ENCODE data around the gene LRP3. TPM values are rescaled to one million over a fixed set of nuclear protein-coding genes. Genes with fewer than 3 reads are reported as not detected.

The LRP3 gene
- total RNA-seq, 1 donor from 2014 or later: 9.0 TPM

DNA sequence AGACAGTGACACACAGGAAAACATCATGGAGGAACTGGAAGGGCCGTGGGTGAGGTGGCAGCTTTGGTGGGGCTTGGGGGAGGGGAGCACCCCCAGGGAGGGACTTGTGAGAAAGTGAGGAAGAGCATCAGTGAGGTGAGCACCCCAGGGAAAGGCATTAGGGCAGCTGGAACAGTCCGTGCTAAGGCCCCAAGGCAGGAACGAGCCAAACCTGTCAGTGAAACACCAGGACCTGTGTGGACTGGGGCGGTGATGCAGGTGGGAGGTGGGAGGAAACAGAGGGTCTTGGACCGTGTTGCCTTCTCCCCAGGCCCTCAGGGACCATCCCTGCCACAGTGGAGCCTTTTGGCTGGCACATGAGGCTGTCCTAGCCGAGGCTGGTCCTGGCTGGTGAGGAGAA is 48.8 kb downstream of the LRP3 start:
- Histone ChIP-seq H3K36me3 (ENCODE audit: control insufficient read depth, insufficient read depth, low read length) (no peaks in the 10 kb centered on the region), H3K4me3 (ENCODE audit: low read depth, low read length) (no peak overlapping the region), H3K27me3 (ENCODE audit: control insufficient read depth, insufficient read depth, low read length) (no peaks in the 10 kb centered on the region)
- TF ChIP-seq, protein P1, sequence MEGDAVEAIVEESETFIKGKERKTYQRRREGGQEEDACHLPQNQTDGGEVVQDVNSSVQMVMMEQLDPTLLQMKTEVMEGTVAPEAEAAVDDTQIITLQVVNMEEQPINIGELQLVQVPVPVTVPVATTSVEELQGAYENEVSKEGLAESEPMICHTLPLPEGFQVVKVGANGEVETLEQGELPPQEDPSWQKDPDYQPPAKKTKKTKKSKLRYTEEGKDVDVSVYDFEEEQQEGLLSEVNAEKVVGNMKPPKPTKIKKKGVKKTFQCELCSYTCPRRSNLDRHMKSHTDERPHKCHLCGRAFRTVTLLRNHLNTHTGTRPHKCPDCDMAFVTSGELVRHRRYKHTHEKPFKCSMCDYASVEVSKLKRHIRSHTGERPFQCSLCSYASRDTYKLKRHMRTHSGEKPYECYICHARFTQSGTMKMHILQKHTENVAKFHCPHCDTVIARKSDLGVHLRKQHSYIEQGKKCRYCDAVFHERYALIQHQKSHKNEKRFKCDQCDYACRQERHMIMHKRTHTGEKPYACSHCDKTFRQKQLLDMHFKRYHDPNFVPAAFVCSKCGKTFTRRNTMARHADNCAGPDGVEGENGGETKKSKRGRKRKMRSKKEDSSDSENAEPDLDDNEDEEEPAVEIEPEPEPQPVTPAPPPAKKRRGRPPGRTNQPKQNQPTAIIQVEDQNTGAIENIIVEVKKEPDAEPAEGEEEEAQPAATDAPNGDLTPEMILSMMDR (IDR thresholded peaks at IDR 0.05; ENCODE audit: insufficient read depth, low read length, severe bottlenecking): no peak
- no peak for FAIRE-seq
- no peak for DNase-seq (ENCODE audit: low read depth)

DNA sequence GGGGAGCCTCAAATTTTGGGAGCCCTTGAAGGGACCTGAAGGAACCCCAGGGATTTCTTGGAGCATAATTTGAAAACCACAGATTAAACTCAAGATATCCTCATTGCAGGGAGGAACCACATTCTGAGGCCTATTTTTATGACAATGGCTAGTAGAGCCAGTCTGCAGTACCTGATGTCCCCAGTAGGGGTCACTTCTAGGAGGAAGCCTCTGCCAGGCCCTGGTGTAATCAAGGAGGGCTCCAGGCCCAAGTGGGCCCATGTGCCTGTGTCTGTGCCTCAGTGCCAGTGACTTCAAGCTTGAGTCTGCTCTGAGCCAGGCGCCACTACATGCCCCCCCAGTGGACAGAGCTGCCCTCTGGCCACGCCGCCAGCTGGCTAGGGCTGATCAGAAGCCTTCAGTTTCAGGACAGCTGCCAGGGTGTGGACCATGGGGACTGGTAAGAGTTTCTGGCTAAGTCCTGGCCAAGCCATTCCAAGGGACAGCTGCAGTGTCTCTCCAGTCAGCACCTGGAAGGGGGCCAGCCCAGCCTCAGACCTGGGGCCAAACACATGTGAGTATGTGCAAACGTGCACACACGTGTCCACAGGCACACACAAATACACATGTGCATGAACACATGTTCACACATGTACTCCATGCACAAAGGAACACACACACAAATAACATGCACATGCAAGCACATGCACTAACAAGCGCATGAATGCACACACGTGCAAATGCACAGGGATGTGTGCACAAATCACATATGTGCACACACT is 52.0 kb downstream of the LRP3 start:
- Histone ChIP-seq H3K36me3 (ENCODE audit: control insufficient read depth, insufficient read depth, low read length) (no peaks in the 10 kb centered on the region), H3K27me3 (ENCODE audit: control insufficient read depth, insufficient read depth, low read length) (no peaks in the 10 kb centered on the region), H3K4me3 (ENCODE audit: low read depth, low read length) (no peak overlapping the region)
- TF ChIP-seq, protein P1 (IDR thresholded peaks at IDR 0.05; ENCODE audit: insufficient read depth, low read length, severe bottlenecking): peak; percentile 64
- FAIRE-seq: no peak
- DNase-seq (ENCODE audit: low read depth): no peak

DNA sequence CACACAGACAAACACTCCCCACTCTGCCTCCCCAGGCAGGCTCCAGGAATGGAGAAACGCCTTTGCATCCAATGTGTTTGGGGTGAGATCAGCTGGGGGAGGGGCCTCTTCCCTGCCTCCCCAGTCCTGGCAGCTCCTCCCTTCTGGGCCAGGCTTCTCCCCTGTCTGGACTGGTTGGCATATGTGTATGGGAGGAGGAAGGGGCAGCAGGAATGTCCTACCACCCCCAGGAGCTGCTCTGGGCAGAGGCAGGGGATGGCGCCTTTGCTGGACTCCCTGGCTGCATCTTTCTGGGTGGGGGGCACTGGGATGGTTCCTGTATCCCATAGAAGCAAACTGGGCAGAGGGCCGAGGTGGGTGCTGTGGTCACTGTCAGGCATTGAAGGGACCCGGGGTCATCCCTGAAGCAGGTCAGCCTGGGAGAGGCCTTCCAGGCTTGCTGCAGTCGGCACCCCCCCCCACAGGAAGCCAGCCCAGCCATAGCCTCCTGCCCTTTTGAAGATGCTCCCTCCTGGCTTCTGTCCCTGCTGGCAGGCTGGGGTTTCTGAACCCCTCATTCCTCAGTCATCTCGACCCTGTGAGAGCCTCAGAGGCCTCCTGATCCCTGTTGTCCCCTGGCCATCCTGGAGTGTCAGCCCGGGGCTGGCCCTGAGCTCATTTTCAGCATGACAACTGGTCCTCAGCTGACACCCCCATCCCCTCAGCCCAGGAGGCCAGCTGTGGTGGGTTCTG is 52.7 kb downstream of the LRP3 start:
- FAIRE-seq: no peak
- no peaks in the 10 kb centered on the region for H3K36me3 ChIP-seq (ENCODE audit: control insufficient read depth, insufficient read depth, low read length)
- TF ChIP-seq, protein P1 (IDR thresholded peaks at IDR 0.05; ENCODE audit: insufficient read depth, low read length, severe bottlenecking): no peak

DNA sequence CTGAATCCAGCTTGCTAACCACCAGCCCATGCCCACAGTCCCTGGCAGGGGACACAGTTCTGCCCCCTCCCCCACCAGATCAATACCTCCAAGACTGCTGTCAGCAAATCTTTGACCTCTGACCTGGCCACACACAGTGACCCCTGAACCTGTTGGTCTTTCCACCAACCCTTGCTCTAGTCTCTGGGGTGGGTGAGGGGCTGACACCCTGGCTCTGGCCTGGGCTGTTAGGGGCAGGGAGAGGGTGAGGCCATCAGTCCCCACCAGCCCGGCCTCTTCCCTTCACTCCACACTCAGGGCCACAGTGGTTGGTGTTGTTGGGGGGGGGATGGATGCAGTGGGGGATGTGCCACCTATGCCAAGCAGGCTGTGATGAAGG is 53.3 kb downstream of the LRP3 start:
- no peaks in the 10 kb centered on the region for H3K36me3 ChIP-seq (ENCODE audit: control insufficient read depth, insufficient read depth, low read length)
- TF ChIP-seq, protein P1 (IDR thresholded peaks at IDR 0.05; ENCODE audit: insufficient read depth, low read length, severe bottlenecking): no peak
- FAIRE-seq (no peak), DNase-seq (ENCODE audit: low read depth) (no peak)
- H3K27me3 ChIP-seq (ENCODE audit: control insufficient read depth, insufficient read depth, low read length): no peaks in the 10 kb centered on the region
- H3K4me3 ChIP-seq (ENCODE audit: low read depth, low read length): no peak overlapping the region

More for the DNA sequence above, 52.7 kb downstream of the LRP3 start:
- DNase-seq (ENCODE audit: low read depth): no peak
- Histone ChIP-seq H3K27me3 (ENCODE audit: control insufficient read depth, insufficient read depth, low read length) (no peaks in the 10 kb centered on the region), H3K4me3 (ENCODE audit: low read depth, low read length) (no peak overlapping the region)

DNA sequence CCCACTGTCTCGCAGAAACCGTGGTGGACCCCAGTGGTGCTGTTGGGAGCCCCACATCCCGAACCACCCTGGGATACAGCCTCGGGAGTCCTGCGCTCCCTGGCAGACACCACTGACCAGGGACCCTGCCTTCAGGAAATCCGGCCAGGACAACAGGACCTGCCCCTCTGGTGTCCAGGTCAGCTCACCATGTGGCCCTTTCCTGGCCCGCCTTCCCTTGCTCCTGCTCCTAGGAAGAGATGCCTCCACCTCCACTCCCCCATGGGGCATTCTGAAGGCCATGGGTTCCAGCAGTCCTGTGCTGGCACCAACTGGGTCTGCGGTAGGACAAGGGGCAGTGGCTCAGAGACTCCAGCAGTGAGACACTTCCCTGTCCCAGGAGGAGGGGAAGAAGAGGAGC is 54.0 kb downstream of the LRP3 start:
- no peaks in the 10 kb centered on the region for H3K27me3 ChIP-seq (ENCODE audit: control insufficient read depth, insufficient read depth, low read length)
- TF ChIP-seq, protein P1 (IDR thresholded peaks at IDR 0.05; ENCODE audit: insufficient read depth, low read length, severe bottlenecking): no peak
- H3K4me3 ChIP-seq (ENCODE audit: low read depth, low read length): no peak overlapping the region
- H3K36me3 ChIP-seq (ENCODE audit: control insufficient read depth, insufficient read depth, low read length): no peaks in the 10 kb centered on the region
- DNase-seq (ENCODE audit: low read depth): no peak
- no peak for FAIRE-seq
